Melanocyte of skin (primary cell): ENCODE results near the gene ASPRV1. TPM values are rescaled to one million over a fixed set of nuclear protein-coding genes. Genes with fewer than 3 reads are reported as not detected.

Experiments used
- total RNA-seq, 2 donors: library from RNA; depleted of rRNA; stranded (reverse); fragments of >200 nt; gene quantifications; 2 replicates each; pipeline ENCODE4 v1.2.3, GENCODE V29; 2012

Gene ASPRV1
- total RNA-seq = under 1 TPM; under 0.01 to 0.34 TPM

DNA sequence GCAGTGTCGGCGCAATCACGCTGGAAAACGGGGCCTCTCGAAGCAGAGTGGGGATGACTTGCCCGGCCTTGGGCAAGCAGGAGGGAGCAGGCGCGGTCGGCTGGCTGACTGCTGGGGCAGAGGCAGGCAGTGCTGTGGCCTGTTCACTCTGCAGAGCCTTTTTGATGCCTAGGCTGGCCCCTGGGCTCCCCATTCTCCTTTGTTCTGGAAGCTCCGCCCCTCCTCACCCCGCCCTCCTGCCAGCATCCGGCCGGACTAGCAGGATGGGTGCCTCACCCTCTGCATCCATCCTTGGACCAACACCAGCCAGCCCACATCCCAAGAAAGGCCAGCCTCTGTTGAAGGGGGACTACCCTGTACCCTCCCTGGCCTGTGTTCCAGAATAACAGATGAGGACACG lies at the start of gene ASPRV1:
ASPRV1 (minus strand) TSS at position 136 of the 400 bp plus-strand sequence. CDS start 195 bp downstream, outside the sequence.

DNA sequence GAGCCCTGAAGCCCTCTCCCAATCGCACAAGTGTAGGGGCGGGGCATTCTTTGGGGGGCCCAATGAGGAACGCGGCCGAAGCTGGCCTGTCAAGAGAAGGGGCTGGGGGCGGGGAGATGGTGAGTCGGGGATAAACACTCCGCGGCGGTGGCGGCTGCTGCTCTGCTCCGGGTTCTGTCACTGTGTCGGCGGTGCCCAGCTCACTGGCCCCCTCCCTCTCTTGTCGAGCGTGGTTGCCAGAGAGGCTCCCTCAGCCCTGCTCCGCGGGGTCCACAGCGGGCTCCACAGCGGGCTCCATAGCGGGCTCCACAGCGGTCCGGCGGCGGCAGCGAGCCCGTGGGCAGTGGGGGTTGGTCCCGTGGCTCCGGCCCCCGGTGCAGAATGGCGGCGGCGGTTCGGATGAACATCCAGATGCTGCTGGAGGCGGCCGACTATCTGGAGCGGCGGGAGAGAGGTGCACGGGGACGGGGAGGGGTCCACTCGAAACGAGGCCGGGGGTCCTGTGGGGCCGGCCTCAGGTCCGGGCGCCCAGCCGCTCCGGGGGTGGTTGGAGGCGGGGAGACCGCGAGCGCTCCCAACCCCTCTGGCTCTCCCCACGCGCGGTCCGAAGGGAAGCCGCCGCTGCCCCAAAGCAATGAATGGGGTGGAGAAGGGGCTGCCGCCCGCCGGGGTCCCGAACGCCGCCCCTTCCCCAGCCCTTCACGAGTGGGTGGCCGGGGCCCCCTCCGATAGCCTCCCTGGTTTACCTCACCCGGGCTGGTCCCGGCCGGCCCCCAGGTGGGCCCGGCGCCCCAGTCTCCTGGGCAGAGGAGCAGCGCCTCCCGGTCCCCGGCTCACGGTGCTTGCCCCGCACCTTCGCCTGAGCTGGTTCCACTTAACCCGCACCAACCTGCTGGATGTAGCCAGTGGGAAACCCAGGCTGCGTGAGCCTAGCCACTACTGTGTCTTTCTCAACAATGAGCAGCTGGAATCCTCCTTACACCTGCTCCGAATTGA lies 46.2 kb downstream of the ASPRV1 start, which contains the start of gene MXD1:
MXD1 (plus strand) TSS at position 160 of the 996 bp plus-strand sequence; CDS start at position 382, 222 bp downstream.

Other genes starting within 250 kb of the ASPRV1 start
- gene ANXA4, start 219.5 kb downstream of the ASPRV1 start, total RNA-seq = 10 to 100 TPM; 24.1 to 30.6 TPM
- 1 to 10 TPM; 5.9 to 8.7 TPM for gene GMCL1, start 132.0 kb downstream of the ASPRV1 start, total RNA-seq
- 10 to 100 TPM; 26.2 to 52.6 TPM for gene SNRNP27, start 67.7 kb downstream of the ASPRV1 start, total RNA-seq
- gene MXD1, start 46.5 kb downstream of the ASPRV1 start, total RNA-seq = 1 to 10 TPM; 4.7 to 4.8 TPM
- gene PCBP1, start 125.8 kb upstream of the ASPRV1 start, total RNA-seq = 10 to 100 TPM; 39.2 to 73.6 TPM
- 10 to 100 TPM; 18.0 to 18.2 TPM for gene C2orf42, start 229.4 kb upstream of the ASPRV1 start, total RNA-seq